Stimulated activated CD4-positive, alpha-beta T cell treated with anti-CD3 and anti-CD28 coated beads, Interleukin-1b, Interleukin-23, amount 100 ng/mL, for 48 hours (primary cell): Measurements from ENCODE around the gene DHDH.

Experiments
- DNase-seq: peaks from one replicate; pipeline ENCODE4 v3.0.0-alpha.2; 2020

DHDH gene

GRCh38 chr19:48967346-48968178 is 34.1 kb downstream of the DHDH start:
- DNase-seq = no peak

GRCh38 chr19:48968179-48968661 is 34.7 kb downstream of the DHDH start:
- no peak for DNase-seq

GRCh38 chr19:48968813-48969218 is 35.3 kb downstream of the DHDH start:
- no peak for DNase-seq

GRCh38 chr19:48969276-48970138 is 36.0 kb downstream of the DHDH start:
- no peak for DNase-seq

GRCh38 chr19:48970139-48970766 is 36.8 kb downstream of the DHDH start:
- no peak for DNase-seq

- peak; percentile 75 for DNase-seq
Observed at GRCh38 chr19:48970923-48971395, 37.5 kb downstream of the DHDH start.

GRCh38 chr19:48975947-48976847 is 42.7 kb downstream of the DHDH start:
- no peak for DNase-seq

GRCh38 chr19:48977061-48977460 is 43.6 kb downstream of the DHDH start:
- DNase-seq = no peak

GRCh38 chr19:48982280-48982679 is 48.8 kb downstream of the DHDH start:
- DNase-seq = no peak

GRCh38 chr19:48985711-48986110 is 52.2 kb downstream of the DHDH start:
- no peak for DNase-seq

- DNase-seq = no peak
Observed at GRCh38 chr19:48986211-48986610, 52.7 kb downstream of the DHDH start.

GRCh38 chr19:48987323-48987722 is 53.8 kb downstream of the DHDH start:
- no peak for DNase-seq

GRCh38 chr19:48988286-48988685 is 54.8 kb downstream of the DHDH start:
- DNase-seq = no peak

- DNase-seq = no peak
Observed at GRCh38 chr19:48988860-48989259, 55.4 kb downstream of the DHDH start.

- DNase-seq = no peak
Observed at GRCh38 chr19:48989701-48990291, 56.3 kb downstream of the DHDH start.

GRCh38 chr19:48990400-48990799 is 56.9 kb downstream of the DHDH start:
- no peak for DNase-seq

- no peak for DNase-seq
Observed at GRCh38 chr19:48991011-48991609, 57.6 kb downstream of the DHDH start.

- DNase-seq = no peak
Observed at GRCh38 chr19:48991873-48992580, 58.5 kb downstream of the DHDH start.

- no peak for DNase-seq
Observed at GRCh38 chr19:48992581-48993174, 59.2 kb downstream of the DHDH start.
